Activated CD4-positive, alpha-beta memory T cell treated with anti-CD3 and anti-CD28 coated beads, Interleukin-2, amount 10 ng/mL, durations not matched to agents 7 days and 5 days (primary cell): ENCODE measurements around the gene SECISBP2. TPM values are rescaled to one million over a fixed set of nuclear protein-coding genes. Genes with fewer than 3 reads are reported as not detected.
"Not testable (repeated sequence)": the region's sequence is repeated elsewhere in the genome, so short reads cannot be mapped to it uniquely, and the experiment has no call there.

Source experiments
- CTCF ChIA-PET: fragments of 350-600 bp; sonication (Branson Sonifier 250); formaldehyde crosslinking; loops from one replicate; lab custom pipeline; 2021; ENCODE audit warnings: antibody characterized with exemption, inconsistent platforms; lab: Charles Lee
- POLR2A ChIA-PET: fragments of 350-600 bp; sonication (Branson Sonifier 250); formaldehyde crosslinking; loops from one replicate; lab custom pipeline; 2021; ENCODE audit warnings: antibody characterized with exemption; lab: Charles Lee
- DNase-seq: peaks from one replicate; pipeline ENCODE4 v3.0.0-alpha.2; 2020
- H3K27ac Mint-ChIP-seq: one replicate; pipeline ENCODE4 v1.8.0; 2021; ENCODE audit warnings: mild to moderate bottlenecking, mixed read lengths
- H3K27me3 Mint-ChIP-seq: one replicate; pipeline ENCODE4 v1.8.0; 2021; ENCODE audit warnings: mixed read lengths
- H3K36me3 Mint-ChIP-seq: one replicate; pipeline ENCODE4 v1.8.0; 2021; ENCODE audit warnings: low read depth, mixed read lengths
- H3K4me1 Mint-ChIP-seq: one replicate; pipeline ENCODE4 v1.8.0; 2021; ENCODE audit warnings: mixed read lengths
- H3K4me3 Mint-ChIP-seq: one replicate; pipeline ENCODE4 v1.8.0; 2021; ENCODE audit warnings: mild to moderate bottlenecking, mixed read lengths
- H3K9me3 Mint-ChIP-seq: one replicate; pipeline ENCODE4 v1.8.0; 2021; ENCODE audit warnings: mixed read lengths
- total RNA-seq, 2 experiments: library from RNA; stranded (reverse); gene quantifications; one replicate each; pipeline ENCODE4 v1.2.3, GENCODE V29; 2021

Gene SECISBP2
- total RNA-seq, 2 experiments from 2014 or later: 35.2 to 35.7 TPM

GRCh38 chr9:89362647-89363310, 44.5 kb downstream of the SECISBP2 start:
- H3K9me3 Mint-ChIP-seq: no peaks in the 10 kb centered on the region
- H3K27me3 Mint-ChIP-seq: no peaks in the 10 kb centered on the region
- no peak overlapping the region for H3K4me3 Mint-ChIP-seq
- H3K27ac Mint-ChIP-seq: no peak overlapping the region
- peak; percentile 14 for DNase-seq
- CTCF ChIA-PET: interaction anchor here (1.5 kb wide), 1 partner anchor 11 kb away, joined by 4 read pairs; no protein-coding TSS in a partner anchor
- H3K4me1 Mint-ChIP-seq: peaks cover 18% of the 10 kb centered on the region
- POLR2A ChIA-PET: no interaction called here
- peaks cover 37% of the 10 kb centered on the region for H3K36me3 Mint-ChIP-seq

- CTCF ChIA-PET: interaction anchor here (1.5 kb wide), 1 partner anchor 11 kb away, joined by 4 read pairs; no protein-coding TSS in a partner anchor
- H3K27ac Mint-ChIP-seq: no peak overlapping the region
These were observed 45.0 kb downstream of the SECISBP2 start for GRCh38 chr9:89363311-89363670.

GRCh38 chr9:89363921-89364665, 45.8 kb downstream of the SECISBP2 start:
- Mint-ChIP-seq H3K4me3 (no peak overlapping the region), H3K9me3 (no peaks in the 10 kb centered on the region), H3K27me3 (no peaks in the 10 kb centered on the region), H3K4me1 (peaks cover 16% of the 10 kb centered on the region), H3K27ac (peak overlapping the region; percentile 14), H3K36me3 (peaks cover 28% of the 10 kb centered on the region)
- ChIA-PET POLR2A (no interaction called here), CTCF (interaction anchor here (1.5 kb wide), 1 partner anchor 12 kb away, joined by 4 read pairs; no protein-coding TSS in a partner anchor)
- no peak for DNase-seq

More at GRCh38 chr9:89363311-89363670, 45.0 kb downstream of the SECISBP2 start:
- Mint-ChIP-seq H3K4me1 (peaks cover 18% of the 10 kb centered on the region), H3K9me3 (no peaks in the 10 kb centered on the region), H3K4me3 (no peak overlapping the region), H3K27me3 (no peaks in the 10 kb centered on the region), H3K36me3 (peaks cover 35% of the 10 kb centered on the region)
- DNase-seq: peak; percentile 15
- POLR2A ChIA-PET: no interaction called here

GRCh38 chr9:89364666-89365531, 46.6 kb downstream of the SECISBP2 start:
- H3K27me3 Mint-ChIP-seq: no peaks in the 10 kb centered on the region
- ChIA-PET POLR2A (interaction anchor here (1.4 kb wide), 1 partner anchor 7 kb away, joined by 4 read pairs; no protein-coding TSS in a partner anchor), CTCF (no interaction called here)
- no peak for DNase-seq
- peaks cover 23% of the 10 kb centered on the region for H3K36me3 Mint-ChIP-seq
- H3K4me1 Mint-ChIP-seq: peaks cover 13% of the 10 kb centered on the region
- H3K9me3 Mint-ChIP-seq: no peaks in the 10 kb centered on the region
- H3K27ac Mint-ChIP-seq: peak overlapping the region; percentile 14
- no peak overlapping the region for H3K4me3 Mint-ChIP-seq

DNA sequence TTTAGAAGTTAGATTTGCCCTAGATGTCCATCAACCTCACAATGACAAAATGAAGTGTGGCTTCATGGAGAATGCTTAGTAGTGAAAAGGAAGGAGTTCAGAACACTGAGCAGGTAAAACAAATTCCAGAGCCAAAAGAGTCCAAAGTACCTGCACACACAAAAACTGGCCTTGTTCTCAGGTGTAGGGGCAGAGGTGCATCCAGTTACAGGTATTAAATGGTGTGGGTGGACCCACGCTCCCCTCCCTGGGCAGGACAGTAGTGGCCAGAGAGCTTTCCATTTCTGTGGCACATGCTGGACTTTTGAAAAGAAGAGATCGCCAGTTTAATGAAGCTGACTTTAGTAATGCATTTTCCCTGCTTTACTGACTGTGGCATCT, 47.2 kb downstream of the SECISBP2 start:
- no peaks in the 10 kb centered on the region for H3K9me3 Mint-ChIP-seq
- CTCF ChIA-PET: no interaction called here
- H3K36me3 Mint-ChIP-seq: peaks cover 17% of the 10 kb centered on the region
- no peak overlapping the region for H3K4me3 Mint-ChIP-seq
- H3K27me3 Mint-ChIP-seq: no peaks in the 10 kb centered on the region
- no peak for DNase-seq
- no peak overlapping the region for H3K27ac Mint-ChIP-seq
- peaks cover 7% of the 10 kb centered on the region for H3K4me1 Mint-ChIP-seq
- POLR2A ChIA-PET: interaction anchor here (1.4 kb wide), 1 partner anchor 8 kb away, joined by 4 read pairs; no protein-coding TSS in a partner anchor

- peaks cover 5% of the 10 kb centered on the region for H3K36me3 Mint-ChIP-seq
- CTCF ChIA-PET: no interaction called here
- no peak for DNase-seq
These were observed 48.4 kb downstream of the SECISBP2 start for GRCh38 chr9:89366711-89367110.

GRCh38 chr9:89367281-89367680, 49.0 kb downstream of the SECISBP2 start:
- Mint-ChIP-seq H3K4me1 (peaks cover 3% of the 10 kb centered on the region), H3K27ac (no peak overlapping the region), H3K9me3 (no peaks in the 10 kb centered on the region), H3K4me3 (no peak overlapping the region), H3K27me3 (no peaks in the 10 kb centered on the region), H3K36me3 (peaks cover 4% of the 10 kb centered on the region)
- no peak for DNase-seq
- CTCF ChIA-PET: no interaction called here
- POLR2A ChIA-PET: interaction anchor here (0.8 to 2.0 kb wide), 2 partner anchors 20 to 55 kb away, joined by 3 to 4 read pairs; no protein-coding TSS in a partner anchor

More at GRCh38 chr9:89366711-89367110, 48.4 kb downstream of the SECISBP2 start:
- Mint-ChIP-seq H3K27ac (no peak overlapping the region), H3K27me3 (no peaks in the 10 kb centered on the region), H3K4me3 (no peak overlapping the region), H3K4me1 (peaks cover 2% of the 10 kb centered on the region), H3K9me3 (no peaks in the 10 kb centered on the region)
- POLR2A ChIA-PET: interaction anchor here (1.4 to 2.0 kb wide), 2 partner anchors 9 to 20 kb away, joined by 4 read pairs; no protein-coding TSS in a partner anchor

DNA sequence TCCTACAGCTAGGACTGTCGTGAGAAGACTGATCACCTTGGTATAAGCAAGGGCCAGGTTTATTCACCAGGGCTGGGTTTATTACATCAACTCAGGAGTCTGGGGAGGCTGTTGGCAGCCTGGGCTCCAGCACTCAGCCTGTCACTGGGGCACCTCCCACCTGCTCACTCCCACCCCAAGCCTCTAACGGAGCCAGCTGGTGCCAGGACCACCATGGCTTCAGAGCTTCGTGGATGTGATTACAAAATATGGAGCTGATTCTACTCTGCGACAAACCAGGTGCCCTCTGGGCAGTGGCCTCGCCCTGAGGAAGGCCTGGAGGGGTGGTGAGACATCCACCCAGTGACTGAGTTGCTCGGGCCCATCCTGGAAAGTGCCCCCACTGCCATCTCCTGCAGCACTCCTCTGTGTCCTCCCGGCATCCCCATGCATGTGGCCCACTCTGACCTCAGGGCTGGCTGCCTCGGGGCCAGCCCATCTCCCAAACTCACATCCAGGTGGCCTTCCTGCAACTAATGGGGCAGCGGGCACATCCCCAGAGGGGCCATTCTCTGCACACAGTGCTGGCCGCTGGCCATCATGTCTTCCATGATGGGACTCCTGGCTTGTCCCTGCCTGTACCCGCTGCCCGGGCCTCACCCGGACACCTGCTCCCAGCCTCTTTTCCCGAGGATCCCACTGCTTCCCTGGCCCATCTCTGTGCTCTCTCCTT, 49.6 kb downstream of the SECISBP2 start:
- Mint-ChIP-seq H3K9me3 (no peaks in the 10 kb centered on the region), H3K4me3 (no peak overlapping the region), H3K4me1 (peaks cover 9% of the 10 kb centered on the region), H3K36me3 (peaks cover 7% of the 10 kb centered on the region), H3K27ac (no peak overlapping the region), H3K27me3 (no peaks in the 10 kb centered on the region)
- CTCF ChIA-PET: no interaction called here
- POLR2A ChIA-PET: interaction anchor here (0.8 to 2.0 kb wide), 2 partner anchors 21 to 56 kb away, joined by 3 to 4 read pairs; no protein-coding TSS in a partner anchor
- no peak for DNase-seq

GRCh38 chr9:89368550-89368949, 50.2 kb downstream of the SECISBP2 start:
- ChIA-PET CTCF (no interaction called here), POLR2A (interaction anchor here (1.2 kb wide), 1 partner anchor 11 kb away, joined by 5 read pairs; no protein-coding TSS in a partner anchor)
- peaks cover 15% of the 10 kb centered on the region for H3K4me1 Mint-ChIP-seq
- no peaks in the 10 kb centered on the region for H3K27me3 Mint-ChIP-seq
- no peak overlapping the region for H3K4me3 Mint-ChIP-seq
- no peak overlapping the region for H3K27ac Mint-ChIP-seq
- H3K36me3 Mint-ChIP-seq: peaks cover 12% of the 10 kb centered on the region
- no peak for DNase-seq
- no peaks in the 10 kb centered on the region for H3K9me3 Mint-ChIP-seq

DNA sequence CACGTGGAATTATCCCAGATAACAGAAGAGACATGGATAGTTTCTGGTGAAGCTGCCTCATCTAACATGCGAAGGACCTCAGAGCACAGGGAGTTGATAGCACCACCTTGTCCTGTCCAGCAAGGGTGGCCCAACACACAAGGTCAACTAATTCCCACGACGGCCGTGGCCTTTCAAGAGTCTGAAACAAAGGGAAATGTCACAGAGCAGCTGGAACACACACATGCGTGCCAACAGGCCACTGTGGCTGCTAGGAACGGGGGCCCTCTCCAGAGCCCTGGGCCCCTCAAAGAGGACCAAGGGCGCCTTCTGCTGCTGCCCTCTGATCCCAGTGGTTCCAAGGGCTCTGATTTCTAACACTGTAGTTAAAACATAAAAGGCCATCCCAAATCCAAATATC, 50.7 kb downstream of the SECISBP2 start:
- Mint-ChIP-seq H3K27ac (peak overlapping the region; percentile 47), H3K36me3 (peaks cover 12% of the 10 kb centered on the region), H3K4me3 (no peak overlapping the region), H3K4me1 (peaks cover 18% of the 10 kb centered on the region), H3K27me3 (no peaks in the 10 kb centered on the region), H3K9me3 (no peaks in the 10 kb centered on the region)
- ChIA-PET CTCF (no interaction called here), POLR2A (interaction anchor here (1.2 kb wide), 1 partner anchor 10 kb away, joined by 5 read pairs; no protein-coding TSS in a partner anchor)
- no peak for DNase-seq

- CTCF ChIA-PET: no interaction called here
- H3K27me3 Mint-ChIP-seq: no peaks in the 10 kb centered on the region
- H3K4me3 Mint-ChIP-seq: no peak overlapping the region
- H3K27ac Mint-ChIP-seq: no peak overlapping the region
- H3K36me3 Mint-ChIP-seq: peaks cover 12% of the 10 kb centered on the region
- no peaks in the 10 kb centered on the region for H3K9me3 Mint-ChIP-seq
- H3K4me1 Mint-ChIP-seq: peaks cover 32% of the 10 kb centered on the region
- no peak for DNase-seq
- POLR2A ChIA-PET: no interaction called here
These were observed 52.3 kb downstream of the SECISBP2 start for GRCh38 chr9:89370593-89370992.

- CTCF ChIA-PET, H3K27ac Mint-ChIP-seq, H3K9me3 Mint-ChIP-seq, DNase-seq, H3K4me3 Mint-ChIP-seq, H3K27me3 Mint-ChIP-seq: not testable (repeated sequence)
- Mint-ChIP-seq H3K4me1 (peaks cover 43% of the 10 kb centered on the region), H3K36me3 (peaks cover 16% of the 10 kb centered on the region)
- POLR2A ChIA-PET: interaction anchor here (1.0 to 1.1 kb wide), 2 partner anchors 23 to 24 kb away, joined by 3 read pairs; no protein-coding TSS in a partner anchor
These were observed 53.5 kb downstream of the SECISBP2 start for GRCh38 chr9:89371791-89372190.
